GM21447 (cell line): Measurements from ENCODE around the gene TIMM23.

Source experiments
- ATAC-seq: cut with Tn5 transposase; IDR thresholded peaks from one replicate; pipeline ENCODE4 v1.9.1; 2021; ENCODE audit not compliant: unreplicated experiment

Gene TIMM23

GRCh38 chr10:46052057-46052790 is 79.9 kb downstream of the TIMM23 start:
- no peak for ATAC-seq

- no peak for ATAC-seq
Measured at GRCh38 chr10:46052791-46053375, 80.6 kb downstream of the TIMM23 start.
